BJ (cell line): ENCODE measurements around the gene UBL5. TPM values are rescaled to one million over a fixed set of nuclear protein-coding genes. Genes with fewer than 3 reads are reported as not detected.

Source experiments
- CTCF ChIA-PET: fragments of 350-600 bp; formaldehyde crosslinking; extraction: SDS; loops from one replicate; lab custom pipeline; 2021; ENCODE audit warnings: antibody characterized with exemption, inconsistent platforms; lab: Yijun Ruan, JAX
- POLR2A ChIA-PET: fragments of 300-600 bp; sonication (Branson Sonifier 250); formaldehyde crosslinking; extraction: SDS; loops from one replicate; lab custom pipeline; 2021; ENCODE audit warnings: antibody characterized with exemption; lab: Charles Lee
- DNase-seq: peaks from one replicate; pipeline ENCODE4 v3.0.0-alpha.2; 2011; ENCODE audit warnings: low read depth
- H3K27me3 ChIP-seq: 2 replicates; pipeline ENCODE4 v1.6.0; 2011; ENCODE audit warnings: low read length; ENCODE audit not compliant: control insufficient read depth, insufficient read depth
- H3K36me3 ChIP-seq: 2 replicates; pipeline ENCODE4 v1.5.1; 2011; ENCODE audit warnings: low read length; ENCODE audit not compliant: control insufficient read depth, insufficient read depth
- H3K4me3 ChIP-seq: 2 replicates; pipeline ENCODE4 v1.5.1; 2011; ENCODE audit warnings: low read depth, mild to moderate bottlenecking, control low read depth, low read length
- polyA plus RNA-seq: library from polyadenylated mRNA; depleted of rRNA; stranded (reverse); fragments of >200 nt; gene quantifications from 2 replicates; pipeline ENCODE4 v1.2.3, GENCODE V29; 2011
- TF ChIP-seq, protein P1 (sequence below): IDR thresholded peaks from 2 replicates; pipeline ENCODE4 v1.5.1; 2011; ENCODE audit warnings: low read depth, mild to moderate bottlenecking, control low read depth, inconsistent platforms, low read length, moderate library complexity; ENCODE audit not compliant: insufficient read depth

The UBL5 gene
- polyA plus RNA-seq, 1 experiment = 506 TPM

DNA sequence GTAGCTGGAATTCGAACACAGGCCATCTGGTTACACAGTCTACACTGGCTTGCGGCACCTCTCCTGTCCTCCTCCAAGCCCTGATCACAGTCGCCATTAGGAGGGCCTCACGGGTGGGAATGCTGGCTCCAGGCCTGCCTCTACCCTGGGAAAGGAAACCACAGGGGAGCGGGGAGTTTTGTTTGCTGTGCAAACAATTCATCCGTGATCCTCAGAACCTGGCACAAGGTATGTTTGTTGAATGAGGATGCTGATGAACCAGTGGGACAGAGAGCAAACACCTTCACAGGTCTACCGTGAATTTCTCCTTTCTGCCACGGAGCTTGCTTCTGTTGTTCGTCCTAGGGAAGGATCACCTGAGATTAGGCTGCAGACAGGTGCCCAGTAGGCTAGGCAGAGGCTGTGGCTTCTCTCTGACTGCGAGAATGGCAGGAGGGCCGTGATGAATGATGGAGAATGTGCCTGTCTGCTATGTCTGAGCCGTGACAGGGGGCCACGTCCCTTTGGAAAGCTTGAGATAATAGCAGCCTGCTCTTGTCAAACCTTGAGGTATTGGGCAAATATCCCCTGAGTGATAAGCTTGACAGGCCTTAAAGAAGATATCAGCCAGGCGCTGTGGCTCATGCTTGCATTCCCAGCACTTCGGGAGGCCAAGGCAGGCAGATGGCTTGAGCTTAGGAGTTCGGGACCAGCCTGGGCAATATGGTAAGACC lies 44.1 kb downstream of the UBL5 start:
- Histone ChIP-seq H3K4me3 (no peak overlapping the region), H3K36me3 (no peaks in the 10 kb centered on the region), H3K27me3 (no peaks in the 10 kb centered on the region)
- TF ChIP-seq, protein P1, sequence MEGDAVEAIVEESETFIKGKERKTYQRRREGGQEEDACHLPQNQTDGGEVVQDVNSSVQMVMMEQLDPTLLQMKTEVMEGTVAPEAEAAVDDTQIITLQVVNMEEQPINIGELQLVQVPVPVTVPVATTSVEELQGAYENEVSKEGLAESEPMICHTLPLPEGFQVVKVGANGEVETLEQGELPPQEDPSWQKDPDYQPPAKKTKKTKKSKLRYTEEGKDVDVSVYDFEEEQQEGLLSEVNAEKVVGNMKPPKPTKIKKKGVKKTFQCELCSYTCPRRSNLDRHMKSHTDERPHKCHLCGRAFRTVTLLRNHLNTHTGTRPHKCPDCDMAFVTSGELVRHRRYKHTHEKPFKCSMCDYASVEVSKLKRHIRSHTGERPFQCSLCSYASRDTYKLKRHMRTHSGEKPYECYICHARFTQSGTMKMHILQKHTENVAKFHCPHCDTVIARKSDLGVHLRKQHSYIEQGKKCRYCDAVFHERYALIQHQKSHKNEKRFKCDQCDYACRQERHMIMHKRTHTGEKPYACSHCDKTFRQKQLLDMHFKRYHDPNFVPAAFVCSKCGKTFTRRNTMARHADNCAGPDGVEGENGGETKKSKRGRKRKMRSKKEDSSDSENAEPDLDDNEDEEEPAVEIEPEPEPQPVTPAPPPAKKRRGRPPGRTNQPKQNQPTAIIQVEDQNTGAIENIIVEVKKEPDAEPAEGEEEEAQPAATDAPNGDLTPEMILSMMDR = no peak
- ChIA-PET CTCF (no interaction called here), POLR2A (no interaction called here)
- no peak for DNase-seq

- Histone ChIP-seq H3K36me3 (no peaks in the 10 kb centered on the region), H3K27me3 (no peaks in the 10 kb centered on the region), H3K4me3 (no peak overlapping the region)
- DNase-seq = no peak
- POLR2A ChIA-PET = no interaction called here
- CTCF ChIA-PET = interaction anchor here (1.1 to 1.2 kb wide), 2 partner anchors 12 to 25 kb away, joined by 3 to 4 read pairs; no protein-coding TSS in a partner anchor
- TF ChIP-seq, protein P1 = no peak
Measured at GRCh38 chr19:9872618-9873242, 45.0 kb downstream of the UBL5 start.

DNA sequence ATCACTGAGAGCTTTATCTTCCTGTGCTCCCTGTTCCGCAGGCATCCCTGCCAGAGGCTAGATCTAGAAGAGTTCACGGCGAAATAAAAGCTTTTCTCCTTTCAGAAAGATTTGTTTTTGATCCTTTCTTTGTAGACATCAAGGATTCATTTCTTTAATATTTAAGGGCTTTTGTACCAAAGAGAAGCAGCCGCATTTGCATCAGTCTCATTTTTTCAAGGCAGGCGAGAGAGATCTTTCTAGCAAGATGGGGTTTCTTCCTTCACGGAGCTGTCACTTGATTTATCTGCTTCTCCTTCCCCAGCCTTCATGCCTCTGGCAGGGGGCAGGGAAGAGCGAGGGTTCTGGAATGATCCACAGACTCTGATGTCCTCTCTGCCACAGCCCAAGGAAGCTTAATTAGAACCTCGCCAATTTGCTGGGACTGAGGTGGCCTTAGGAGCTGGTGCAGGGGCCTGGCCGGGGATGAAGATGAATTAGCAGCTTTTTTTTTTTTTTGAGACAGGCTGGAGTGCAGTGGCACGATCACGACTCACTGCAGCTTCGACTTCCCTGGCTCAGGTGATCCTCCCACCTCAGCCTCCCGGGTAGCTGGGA lies 47.4 kb downstream of the UBL5 start:
- no peaks in the 10 kb centered on the region for H3K36me3 ChIP-seq
- ChIA-PET CTCF (interaction anchor here (0.7 to 1.9 kb wide), 3 partner anchors 10 to 111 kb away, joined by 3 to 7 read pairs (median 3); no protein-coding TSS in a partner anchor), POLR2A (no interaction called here)
- TF ChIP-seq, protein P1 = no peak
- no peaks in the 10 kb centered on the region for H3K27me3 ChIP-seq
- no peak for DNase-seq
- H3K4me3 ChIP-seq = no peak overlapping the region

DNA sequence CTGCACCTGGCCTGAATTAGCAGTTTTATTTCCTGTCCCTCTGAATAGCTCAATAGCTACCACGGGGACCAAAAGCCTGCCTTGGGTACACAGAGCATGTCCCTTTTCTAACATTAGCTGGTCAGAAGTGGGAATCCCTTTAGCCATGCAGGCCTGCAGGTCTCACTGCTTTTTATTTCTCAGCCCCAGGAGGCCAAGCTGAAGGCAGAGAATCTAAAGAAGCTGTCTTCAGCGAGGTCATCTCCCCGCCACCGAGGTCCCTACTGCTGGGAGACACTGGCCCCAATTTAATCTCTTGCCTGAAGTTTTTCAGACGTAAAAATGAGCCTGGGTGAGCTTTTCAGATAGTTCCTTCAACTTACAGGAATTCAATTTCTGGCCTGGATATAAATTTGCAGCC lies 48.1 kb downstream of the UBL5 start:
- ChIA-PET CTCF (interaction anchor here (1.3 to 1.9 kb wide), 2 partner anchors 9 to 18 kb away, joined by 3 to 7 read pairs; no protein-coding TSS in a partner anchor), POLR2A (no interaction called here)
- no peaks in the 10 kb centered on the region for H3K36me3 ChIP-seq
- TF ChIP-seq, protein P1 = no peak
- no peaks in the 10 kb centered on the region for H3K27me3 ChIP-seq
- H3K4me3 ChIP-seq = no peak overlapping the region
- DNase-seq = no peak
